ENCODE measurements around the gene EPHA5. TPM values are rescaled to one million over a fixed set of nuclear protein-coding genes. Genes with fewer than 3 reads are reported as not detected.

EPHA5 gene
- total RNA-seq, 1 donor from 2014 or later = 1.2 TPM

DNA sequence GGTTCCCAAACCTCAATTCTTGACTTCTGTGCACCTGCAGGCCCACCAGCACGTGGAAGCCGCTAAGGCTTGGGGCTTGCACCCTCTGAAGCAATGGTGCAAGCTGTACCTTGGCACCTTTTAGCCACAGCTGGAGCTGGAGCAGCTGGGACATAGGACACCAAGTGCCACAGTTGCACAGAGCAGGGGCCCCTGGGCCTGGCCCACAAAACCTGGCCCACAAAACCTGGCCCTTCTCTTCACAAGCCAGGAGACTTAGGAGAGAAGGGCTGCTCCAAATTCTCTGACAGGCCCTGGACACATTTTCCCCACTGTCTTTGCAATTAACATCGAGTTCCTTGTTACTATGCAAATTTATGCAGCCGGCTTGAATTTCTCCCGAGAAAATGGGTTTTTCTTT is 197.8 kb downstream of the EPHA5 start:
- Mint-ChIP-seq H3K27me3 (ENCODE audit: low read depth, unreplicated experiment) (no peaks in the 10 kb centered on the region), H3K9me3 (ENCODE audit: unreplicated experiment) (peaks cover 3% of the 10 kb centered on the region), H3K36me3 (ENCODE audit: low read depth, unreplicated experiment) (no peaks in the 10 kb centered on the region), H3K4me3 (ENCODE audit: unreplicated experiment) (no peak overlapping the region), H3K27ac (ENCODE audit: unreplicated experiment) (no peak overlapping the region), H3K4me1 (ENCODE audit: low read depth, unreplicated experiment) (no peaks in the 10 kb centered on the region)
- no peaks in the 10 kb centered on the region for H3K27me3 ChIP-seq (ENCODE audit: insufficient read depth, low read length)
- H3K4me1 ChIP-seq (ENCODE audit: insufficient read depth, low read length) = no peaks in the 10 kb centered on the region
- no peak overlapping the region for H3K4me3 ChIP-seq (ENCODE audit: insufficient read depth, low read depth, low read length)
- no peak for FAIRE-seq
- no peaks in the 10 kb centered on the region for H3K79me2 ChIP-seq (ENCODE audit: insufficient read depth, low read length)
- no peak overlapping the region for H3K4me2 ChIP-seq (ENCODE audit: low read length)
- TF ChIP-seq, protein P1, sequence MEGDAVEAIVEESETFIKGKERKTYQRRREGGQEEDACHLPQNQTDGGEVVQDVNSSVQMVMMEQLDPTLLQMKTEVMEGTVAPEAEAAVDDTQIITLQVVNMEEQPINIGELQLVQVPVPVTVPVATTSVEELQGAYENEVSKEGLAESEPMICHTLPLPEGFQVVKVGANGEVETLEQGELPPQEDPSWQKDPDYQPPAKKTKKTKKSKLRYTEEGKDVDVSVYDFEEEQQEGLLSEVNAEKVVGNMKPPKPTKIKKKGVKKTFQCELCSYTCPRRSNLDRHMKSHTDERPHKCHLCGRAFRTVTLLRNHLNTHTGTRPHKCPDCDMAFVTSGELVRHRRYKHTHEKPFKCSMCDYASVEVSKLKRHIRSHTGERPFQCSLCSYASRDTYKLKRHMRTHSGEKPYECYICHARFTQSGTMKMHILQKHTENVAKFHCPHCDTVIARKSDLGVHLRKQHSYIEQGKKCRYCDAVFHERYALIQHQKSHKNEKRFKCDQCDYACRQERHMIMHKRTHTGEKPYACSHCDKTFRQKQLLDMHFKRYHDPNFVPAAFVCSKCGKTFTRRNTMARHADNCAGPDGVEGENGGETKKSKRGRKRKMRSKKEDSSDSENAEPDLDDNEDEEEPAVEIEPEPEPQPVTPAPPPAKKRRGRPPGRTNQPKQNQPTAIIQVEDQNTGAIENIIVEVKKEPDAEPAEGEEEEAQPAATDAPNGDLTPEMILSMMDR (IDR thresholded peaks at IDR 0.05; ENCODE audit: insufficient read depth, low read depth, low read length) = no peak
- no peak for TF ChIP-seq EZH2 (IDR thresholded peaks at IDR 0.05; ENCODE audit: insufficient read depth, low read length)
- no peak overlapping the region for H2AFZ ChIP-seq (ENCODE audit: low read depth, low read length)
- no peaks in the 10 kb centered on the region for H4K20me1 ChIP-seq (ENCODE audit: insufficient read depth, low read length)
- H3K9me3 ChIP-seq (ENCODE audit: insufficient read depth, low read depth, low read length) = no peaks in the 10 kb centered on the region
- no peak for DNase-seq (ENCODE audit: low read depth)
- H3K9ac ChIP-seq (ENCODE audit: low read length) = no peak overlapping the region
- H3K36me3 ChIP-seq (ENCODE audit: insufficient read depth, low read length) = no peaks in the 10 kb centered on the region
- H3K27ac ChIP-seq (ENCODE audit: low read depth, low read length) = no peak overlapping the region

- Histone ChIP-seq H3K36me3 (ENCODE audit: insufficient read depth, low read length) (no peaks in the 10 kb centered on the region), H3K9ac (ENCODE audit: low read length) (no peak overlapping the region), H3K27ac (ENCODE audit: low read depth, low read length) (no peak overlapping the region), H3K79me2 (ENCODE audit: insufficient read depth, low read length) (no peaks in the 10 kb centered on the region), H3K9me3 (ENCODE audit: insufficient read depth, low read depth, low read length) (peaks cover 3% of the 10 kb centered on the region), H3K4me3 (ENCODE audit: insufficient read depth, low read depth, low read length) (no peak overlapping the region), H3K27me3 (ENCODE audit: insufficient read depth, low read length) (no peaks in the 10 kb centered on the region), H4K20me1 (ENCODE audit: insufficient read depth, low read length) (no peaks in the 10 kb centered on the region), H3K4me2 (ENCODE audit: low read length) (no peak overlapping the region), H2AFZ (ENCODE audit: low read depth, low read length) (no peak overlapping the region), H3K4me1 (ENCODE audit: insufficient read depth, low read length) (no peaks in the 10 kb centered on the region)
- TF ChIP-seq, protein P1 (IDR thresholded peaks at IDR 0.05; ENCODE audit: insufficient read depth, low read depth, low read length) = no peak
- TF ChIP-seq EZH2 (IDR thresholded peaks at IDR 0.05; ENCODE audit: insufficient read depth, low read length) = no peak
- no peaks in the 10 kb centered on the region for H3K9me3 Mint-ChIP-seq (ENCODE audit: unreplicated experiment)
- no peaks in the 10 kb centered on the region for H3K4me1 Mint-ChIP-seq (ENCODE audit: low read depth, unreplicated experiment)
- H3K4me3 Mint-ChIP-seq (ENCODE audit: unreplicated experiment) = no peak overlapping the region
- DNase-seq (ENCODE audit: low read depth) = no peak
- H3K36me3 Mint-ChIP-seq (ENCODE audit: low read depth, unreplicated experiment) = no peaks in the 10 kb centered on the region
- H3K27me3 Mint-ChIP-seq (ENCODE audit: low read depth, unreplicated experiment) = no peaks in the 10 kb centered on the region
- H3K27ac Mint-ChIP-seq (ENCODE audit: unreplicated experiment) = no peak overlapping the region
- no peak for FAIRE-seq
Observed at GRCh38 chr4:65467068-65467680, 203.1 kb downstream of the EPHA5 start.

DNA sequence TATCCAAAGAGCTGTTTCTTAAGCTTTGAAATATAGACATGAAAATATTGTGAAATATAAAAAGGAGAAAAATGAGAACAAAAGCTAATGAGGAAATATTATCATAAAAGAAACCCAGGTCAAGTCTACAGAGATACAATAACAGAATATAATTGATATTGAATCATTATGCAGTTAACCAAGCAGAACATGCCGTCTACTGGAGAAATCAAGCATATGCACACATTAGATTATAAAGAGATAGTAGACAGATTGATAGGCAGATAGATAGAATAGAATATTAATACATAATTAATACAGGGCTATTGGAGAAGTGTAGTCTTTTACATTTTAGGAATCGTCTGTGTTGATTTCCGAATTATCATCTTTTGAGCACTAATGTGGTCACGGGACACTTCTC is 208.5 kb downstream of the EPHA5 start:
- Mint-ChIP-seq H3K4me1 (ENCODE audit: low read depth, unreplicated experiment) (no peaks in the 10 kb centered on the region), H3K27ac (ENCODE audit: unreplicated experiment) (no peak overlapping the region), H3K36me3 (ENCODE audit: low read depth, unreplicated experiment) (no peaks in the 10 kb centered on the region), H3K4me3 (ENCODE audit: unreplicated experiment) (no peak overlapping the region), H3K27me3 (ENCODE audit: low read depth, unreplicated experiment) (no peaks in the 10 kb centered on the region), H3K9me3 (ENCODE audit: unreplicated experiment) (no peaks in the 10 kb centered on the region)
- H3K79me2 ChIP-seq (ENCODE audit: insufficient read depth, low read length) = no peaks in the 10 kb centered on the region
- no peak overlapping the region for H2AFZ ChIP-seq (ENCODE audit: low read depth, low read length)
- no peak overlapping the region for H3K4me2 ChIP-seq (ENCODE audit: low read length)
- H4K20me1 ChIP-seq (ENCODE audit: insufficient read depth, low read length) = no peaks in the 10 kb centered on the region
- H3K4me1 ChIP-seq (ENCODE audit: insufficient read depth, low read length) = no peaks in the 10 kb centered on the region
- H3K9me3 ChIP-seq (ENCODE audit: insufficient read depth, low read depth, low read length) = peaks cover 3% of the 10 kb centered on the region
- TF ChIP-seq, protein P1 (IDR thresholded peaks at IDR 0.05; ENCODE audit: insufficient read depth, low read depth, low read length) = no peak
- no peak for TF ChIP-seq EZH2 (IDR thresholded peaks at IDR 0.05; ENCODE audit: insufficient read depth, low read length)
- no peaks in the 10 kb centered on the region for H3K36me3 ChIP-seq (ENCODE audit: insufficient read depth, low read length)
- H3K27ac ChIP-seq (ENCODE audit: low read depth, low read length) = no peak overlapping the region
- no peak overlapping the region for H3K4me3 ChIP-seq (ENCODE audit: insufficient read depth, low read depth, low read length)
- no peak for DNase-seq (ENCODE audit: low read depth)
- no peaks in the 10 kb centered on the region for H3K27me3 ChIP-seq (ENCODE audit: insufficient read depth, low read length)
- FAIRE-seq = no peak
- no peak overlapping the region for H3K9ac ChIP-seq (ENCODE audit: low read length)

All from astrocyte (in vitro differentiated cells and primary cell).